VCaP (cell line): ENCODE measurements around the gene RMDN3.

Experiments used
- H3K27ac ChIP-seq: fragments of 450-650 bp; 2 replicates; pipeline ENCODE4 v1.5.1; 2017
- CTCF ChIP-seq: fragments of 450-650 bp; conservative IDR thresholded peaks from 2 replicates; pipeline ENCODE4 v1.5.1; 2017; ENCODE audit warnings: mild to moderate bottlenecking, moderate library complexity

The RMDN3 gene

GRCh38 chr15:40688932-40689799 lies 65.9 kb downstream of the RMDN3 start:
- no peak for TF ChIP-seq CTCF
- H3K27ac ChIP-seq = no peak overlapping the region
